HepG2 (cell line): ENCODE results near the gene CD276. TPM values are rescaled to one million over a fixed set of nuclear protein-coding genes. Genes with fewer than 3 reads are reported as not detected.

ENCODE experiments used
- ATAC-seq: fragments of 200-7000 bp; cut with Tn5 transposase; 3 replicates; pipeline ENCODE4 v1.9.1; 2020; ENCODE audit warnings: mild to moderate bottlenecking, moderate library complexity
- BruUV-seq: library from RNA; stranded (reverse); fragments of 400-500 nt; replicated peaks from 2 replicates; lab custom pipeline; 2021; lab: Mats Ljungman, UMichigan
- CTCF ChIA-PET: fragments of 300-600 bp; formaldehyde crosslinking; extraction: SDS; loops from one replicate; lab custom pipeline; 2021; ENCODE audit warnings: low total read pairs, inconsistent platforms, low intra/inter-chr PET ratio; lab: Yijun Ruan, JAX
- POLR2A ChIA-PET: fragments of 350-600 bp; sonication (Branson Sonifier 250); formaldehyde crosslinking; loops from one replicate; lab custom pipeline; 2020; ENCODE audit warnings: antibody characterized with exemption, inconsistent platforms; lab: Yijun Ruan, JAX
- DNase-seq: peaks from one replicate; pipeline ENCODE4 v3.0.0-alpha.2; 2015; ENCODE audit warnings: low spot score
- FAIRE-seq: peaks from 3 replicates; lab custom pipeline; 2011; peaks lifted over from hg19 to GRCh38; lab: Jason Lieb, UNC
- H2AFZ ChIP-seq: one replicate; pipeline ENCODE4 v1.6.1; 2011; ENCODE audit warnings: low read length, inconsistent platforms
- H3K27ac ChIP-seq: fragments of 300-600 bp; 3 replicates; pipeline ENCODE4 v1.8.0; 2011; ENCODE audit warnings: mixed run types, mild to moderate bottlenecking, mixed read lengths, low read length, inconsistent platforms; ENCODE audit not compliant: insufficient read depth; ENCODE audit errors: extremely low read length
- H3K27me3 ChIP-seq, 2 experiments: fragments of 200-600 bp in 1 of 2; 2 replicates in 1 of 2; 3 replicates in 1 of 2; pipeline versions ENCODE4 v1.6.0 to v1.8.0; 2011; ENCODE audit warnings: low read length in 2 of 2, mild to moderate bottlenecking in 2 of 2, moderate library complexity in 2 of 2, inconsistent platforms in 1 of 2; ENCODE audit not compliant: insufficient read depth in 2 of 2, control insufficient read depth in 1 of 2
- H3K36me3 ChIP-seq, 2 experiments: fragments of 200-600 bp in 1 of 2; replicated peaks in 1 of 2; 2 replicates in 1 of 2; 3 replicates in 1 of 2; pipeline versions ENCODE4 v1.5.1 to v1.8.0; 2011; ENCODE audit warnings: low read length in 2 of 2, inconsistent platforms in 1 of 2; ENCODE audit not compliant: insufficient read depth in 2 of 2, control insufficient read depth in 1 of 2
- H3K4me1 ChIP-seq: 2 replicates; pipeline ENCODE4 v1.5.1; 2012; ENCODE audit warnings: low read length, inconsistent platforms; ENCODE audit not compliant: insufficient read depth
- H3K4me2 ChIP-seq: 2 replicates; pipeline ENCODE4 v1.6.0; 2011; ENCODE audit warnings: low read depth, low read length, inconsistent platforms
- H3K4me3 ChIP-seq, 3 experiments: fragments of 200-600 bp in 1 of 3; sonication (generic), shearing (Covaris generic) in 1 of 3; replicated peaks in 1 of 3; 2 replicates each; pipeline ENCODE4 v1.5.1; 2011 to 2016; ENCODE audit warnings: low read length in 3 of 3, inconsistent platforms in 2 of 3, low read depth in 2 of 3, mild to moderate bottlenecking in 2 of 3, control low read depth in 1 of 3, mixed read lengths in 1 of 3; ENCODE audit not compliant: insufficient read depth in 1 of 3
- H3K79me2 ChIP-seq: one replicate; pipeline ENCODE4 v1.6.1; 2011; ENCODE audit warnings: low read length, inconsistent platforms; ENCODE audit not compliant: insufficient read depth
- H3K9ac ChIP-seq: 2 replicates; pipeline ENCODE4 v1.6.0; 2011; ENCODE audit warnings: mild to moderate bottlenecking, low read depth, low read length, inconsistent platforms; ENCODE audit not compliant: insufficient read depth
- H3K9me3 ChIP-seq: 2 replicates; pipeline ENCODE4 v1.5.1; 2012; ENCODE audit warnings: mild to moderate bottlenecking, low read length
- H4K20me1 ChIP-seq: 2 replicates; pipeline ENCODE4 v1.6.0; 2011; ENCODE audit warnings: inconsistent platforms, mild to moderate bottlenecking, low read length, moderate library complexity; ENCODE audit not compliant: insufficient read depth
- ATRX ChIP-seq: sonication (generic); formaldehyde crosslinking; IDR thresholded peaks from 2 replicates; pipeline ENCODE4 v1.4.0; 2020; ENCODE audit warnings: missing genetic modification reagents, borderline replicate concordance
- CBX5 ChIP-seq: sonication (generic); formaldehyde crosslinking; IDR thresholded peaks from 2 replicates; pipeline ENCODE4 v1.4.0; 2020; ENCODE audit warnings: missing genetic modification reagents, borderline replicate concordance
- HIVEP1 ChIP-seq: sonication (generic); formaldehyde crosslinking; IDR thresholded peaks from 2 replicates; pipeline ENCODE4 v1.4.0; 2020; ENCODE audit warnings: mild to moderate bottlenecking, missing genetic modification reagents
- MEF2D ChIP-seq: sonication (generic); formaldehyde crosslinking; IDR thresholded peaks from 2 replicates; pipeline ENCODE4 v1.5.1; 2020; ENCODE audit warnings: mild to moderate bottlenecking, missing genetic modification reagents
- NAIF1 ChIP-seq: sonication (generic); formaldehyde crosslinking; IDR thresholded peaks from 2 replicates; pipeline ENCODE4 v1.5.0; 2020; ENCODE audit warnings: mild to moderate bottlenecking, missing genetic modification reagents, borderline replicate concordance
- NFYC ChIP-seq: IDR thresholded peaks from 2 replicates; pipeline ENCODE4 v1.6.1; 2016; ENCODE audit warnings: missing genetic modification reagents, missing compliant biosample characterization
- PRDM15 ChIP-seq: sonication (generic); formaldehyde crosslinking; IDR thresholded peaks from 2 replicates; pipeline ENCODE4 v1.4.0; 2020; ENCODE audit warnings: missing genetic modification reagents
- TAF1 ChIP-seq: sonication (generic); formaldehyde crosslinking; IDR thresholded peaks from 2 replicates; pipeline ENCODE4 v1.4.0; 2020; ENCODE audit warnings: missing genetic modification reagents
- TCF7L2 ChIP-seq: IDR thresholded peaks from 2 replicates; pipeline ENCODE4 v1.6.1; 2011; ENCODE audit warnings: mild to moderate bottlenecking, low read depth, low read length, moderate library complexity
- ZFP62 ChIP-seq: sonication (generic); formaldehyde crosslinking; IDR thresholded peaks from 2 replicates; pipeline ENCODE4 v1.4.0; 2020; ENCODE audit warnings: missing genetic modification reagents
- ZNF552 ChIP-seq: sonication (generic); formaldehyde crosslinking; IDR thresholded peaks from 2 replicates; pipeline ENCODE4 v1.9.0; 2022; ENCODE audit warnings: missing genetic modification reagents, mild to moderate bottlenecking, borderline replicate concordance
- ZSCAN20 ChIP-seq: sonication (generic); formaldehyde crosslinking; IDR thresholded peaks from 2 replicates; pipeline ENCODE4 v1.4.0; 2020; ENCODE audit warnings: missing genetic modification reagents, mild to moderate bottlenecking, borderline replicate concordance
- ZSCAN30 ChIP-seq: sonication (generic); formaldehyde crosslinking; IDR thresholded peaks from 2 replicates; pipeline ENCODE4 v1.5.0; 2020; ENCODE audit warnings: mild to moderate bottlenecking, missing genetic modification reagents
- WGBS: methylation state at CpG from one replicate; pipeline ENCODE4 v1.1.6; 2017; ENCODE audit warnings: low lambda C conversion rate; 5-methylcytosine and 5-hydroxymethylcytosine counted together
- in situ Hi-C: cut with HindIII; loops from 2 replicates; pipeline ENCODE4 v1.10.0; 2017; ENCODE audit warnings: low pct_unique_long_range_greater_than_20kb; ENCODE audit not compliant: extremely low pct_ligation_motif_present
- intact Hi-C: fragments of 100-400 bp; cut with micrococcal nuclease; formaldehyde crosslinking; loops from one replicate; pipeline ENCODE4 v1.10.0; 2022; ENCODE audit not compliant: unreplicated experiment
- polyA plus RNA-seq, 8 experiments: library from polyadenylated mRNA; depleted of rRNA in 3 of 8; stranded (reverse) in 7 of 8; unstranded in 1 of 8; fragments of >200 nt; fragmentation: Illumina TruSeq in 4 of 8; extraction: Trizol in 4 of 8; gene quantifications; 2 replicates each; pipeline versions ENCODE4 v1.2.1 to v1.2.3, GENCODE V29; 2011 to 2016; ENCODE audit warnings: low read depth in 4 of 8, missing spikeins in 1 of 8, mixed read lengths in 1 of 8; ENCODE audit not compliant: insufficient read depth in 1 of 8
- total RNA-seq, 5 experiments: library from RNA; depleted of rRNA; stranded (reverse); fragments of >200 nt; fragmentation: Illumina TruSeq; extraction: Trizol; gene quantifications; 2 replicates each; pipeline ENCODE4 v1.2.3, GENCODE V29; 2016; ENCODE audit warnings: low read depth in 1 of 5
- TF ChIP-seq, protein P1 (sequence below): sonication (generic); formaldehyde crosslinking; IDR thresholded peaks from 2 replicates; pipeline ENCODE4 v1.4.0; 2020; ENCODE audit warnings: mild to moderate bottlenecking, missing genetic modification reagents

The CD276 gene
- total and polyA plus RNA-seq, 2 of the 13 experiments (the other 11 are each of a cell fraction or from before 2014, with no cell fraction given), result 24.6 to 55.2 TPM

DNA sequence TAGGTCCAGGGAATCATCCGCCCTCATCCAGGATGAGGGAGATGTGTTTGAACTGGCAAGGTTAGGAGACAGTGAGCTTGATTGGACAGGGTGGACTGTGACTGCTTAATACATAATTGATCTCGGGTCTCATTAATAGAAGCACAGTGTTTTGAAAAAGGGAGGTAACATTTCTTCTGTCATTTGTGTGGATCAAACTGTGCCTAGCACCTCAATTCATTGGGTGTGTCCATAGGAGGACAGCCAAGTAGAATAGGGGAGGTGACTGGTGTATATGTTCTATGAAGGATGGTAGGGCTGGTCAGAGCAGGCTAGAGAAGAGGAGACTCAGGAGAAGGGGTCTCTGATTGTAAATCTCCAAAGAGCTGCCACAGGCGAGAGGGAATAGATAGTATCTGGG, 71.8 kb downstream of the CD276 start:
- CTCF ChIA-PET, result no interaction called here
- no peak for FAIRE-seq
- POLR2A ChIA-PET, result no interaction called here
- H3K4me1 ChIP-seq, result no peaks in the 10 kb centered on the region
- no peak overlapping the region for H3K4me3 ChIP-seq
- H3K4me2 ChIP-seq, result no peak overlapping the region
- H3K27me3 ChIP-seq, result peaks cover 10 to 41% of the 10 kb centered on the region in 2 experiments; a peak in 4 of 5 replicates
- H3K9ac ChIP-seq, result no peak overlapping the region
- no peaks in the 10 kb centered on the region for H4K20me1 ChIP-seq
- no peaks in the 10 kb centered on the region for H3K36me3 ChIP-seq
- BruUV-seq, result no TSS peak
- H3K79me2 ChIP-seq, result no peaks in the 10 kb centered on the region
- H3K27ac ChIP-seq, result no peak overlapping the region
- no peak for TF ChIP-seq ZNF552 (CRISPR knock-in tag)
- TF ChIP-seq, protein P1, sequence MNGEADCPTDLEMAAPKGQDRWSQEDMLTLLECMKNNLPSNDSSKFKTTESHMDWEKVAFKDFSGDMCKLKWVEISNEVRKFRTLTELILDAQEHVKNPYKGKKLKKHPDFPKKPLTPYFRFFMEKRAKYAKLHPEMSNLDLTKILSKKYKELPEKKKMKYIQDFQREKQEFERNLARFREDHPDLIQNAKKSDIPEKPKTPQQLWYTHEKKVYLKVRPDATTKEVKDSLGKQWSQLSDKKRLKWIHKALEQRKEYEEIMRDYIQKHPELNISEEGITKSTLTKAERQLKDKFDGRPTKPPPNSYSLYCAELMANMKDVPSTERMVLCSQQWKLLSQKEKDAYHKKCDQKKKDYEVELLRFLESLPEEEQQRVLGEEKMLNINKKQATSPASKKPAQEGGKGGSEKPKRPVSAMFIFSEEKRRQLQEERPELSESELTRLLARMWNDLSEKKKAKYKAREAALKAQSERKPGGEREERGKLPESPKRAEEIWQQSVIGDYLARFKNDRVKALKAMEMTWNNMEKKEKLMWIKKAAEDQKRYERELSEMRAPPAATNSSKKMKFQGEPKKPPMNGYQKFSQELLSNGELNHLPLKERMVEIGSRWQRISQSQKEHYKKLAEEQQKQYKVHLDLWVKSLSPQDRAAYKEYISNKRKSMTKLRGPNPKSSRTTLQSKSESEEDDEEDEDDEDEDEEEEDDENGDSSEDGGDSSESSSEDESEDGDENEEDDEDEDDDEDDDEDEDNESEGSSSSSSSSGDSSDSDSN (CRISPR knock-in tag), result no peak
- TF ChIP-seq, all 625 proteins: peak for 0
- Histone ChIP-seq H2AFZ (no peak overlapping the region), H3K9me3 (no peaks in the 10 kb centered on the region)
- DNase-seq (no peak), ATAC-seq (no peak)
- intact Hi-C loops, result no loop called here
- 44% methylated on average over 3 of the region's 3 CpGs for WGBS
- in situ Hi-C loops, result no loop called here

- intact Hi-C loops (no loop called here), in situ Hi-C loops (no loop called here)
- CTCF ChIA-PET, result no interaction called here
- POLR2A ChIA-PET, result no interaction called here
- H3K4me1 ChIP-seq, result no peaks in the 10 kb centered on the region
- H4K20me1 ChIP-seq, result no peaks in the 10 kb centered on the region
- WGBS, result 35% methylated on average over 2 of the region's 2 CpGs
- no TSS peak for BruUV-seq
- no peak overlapping the region for H3K4me2 ChIP-seq
- no peak overlapping the region for H2AFZ ChIP-seq
- no peak overlapping the region for H3K4me3 ChIP-seq
- no peak overlapping the region for H3K9ac ChIP-seq
- DNase-seq, result no peak
- peaks cover 8 to 38% of the 10 kb centered on the region in 2 experiments; a peak in 4 of 5 replicates for H3K27me3 ChIP-seq
- no peaks in the 10 kb centered on the region for H3K36me3 ChIP-seq
- H3K79me2 ChIP-seq, result no peaks in the 10 kb centered on the region
- no peaks in the 10 kb centered on the region for H3K9me3 ChIP-seq
- TF ChIP-seq CBX5 (CRISPR knock-in tag) (no peak), TCF7L2 (no peak), ZSCAN30 (CRISPR knock-in tag) (no peak), TAF1 (CRISPR knock-in tag) (no peak), HIVEP1 (no peak), ZSCAN20 (CRISPR knock-in tag) (no peak), ATRX (CRISPR knock-in tag) (no peak), MEF2D (no peak), NAIF1 (CRISPR knock-in tag) (no peak), ZFP62 (CRISPR knock-in tag) (no peak), NFYC (no peak), PRDM15 (CRISPR knock-in tag) (no peak)
- FAIRE-seq, result no peak
- ATAC-seq, result no peak
- H3K27ac ChIP-seq, result no peak overlapping the region
Measured at GRCh38 chr15:73756390-73756789, 72.2 kb downstream of the CD276 start.
